Left kidney (tissue), 2 donors: Measurements from ENCODE around the gene USF1. TPM values are rescaled to one million over a fixed set of nuclear protein-coding genes. Genes with fewer than 3 reads are reported as not detected.
"Not testable (repeated sequence)": the region's sequence is repeated elsewhere in the genome, so short reads cannot be mapped to it uniquely, and the experiment has no call there.

ENCODE experiments used
- DNase-seq: peaks from one replicate; pipeline ENCODE4 v3.0.0-alpha.2; 2013
- polyA plus RNA-seq: library from polyadenylated mRNA; unstranded; fragments of 120-200 nt; gene quantifications from one replicate; pipeline ENCODE4 v1.2.1, GENCODE V29; 2013; ENCODE audit not compliant: insufficient read length

Gene USF1
- polyA plus RNA-seq, 1 donor = 67.9 TPM

DNA sequence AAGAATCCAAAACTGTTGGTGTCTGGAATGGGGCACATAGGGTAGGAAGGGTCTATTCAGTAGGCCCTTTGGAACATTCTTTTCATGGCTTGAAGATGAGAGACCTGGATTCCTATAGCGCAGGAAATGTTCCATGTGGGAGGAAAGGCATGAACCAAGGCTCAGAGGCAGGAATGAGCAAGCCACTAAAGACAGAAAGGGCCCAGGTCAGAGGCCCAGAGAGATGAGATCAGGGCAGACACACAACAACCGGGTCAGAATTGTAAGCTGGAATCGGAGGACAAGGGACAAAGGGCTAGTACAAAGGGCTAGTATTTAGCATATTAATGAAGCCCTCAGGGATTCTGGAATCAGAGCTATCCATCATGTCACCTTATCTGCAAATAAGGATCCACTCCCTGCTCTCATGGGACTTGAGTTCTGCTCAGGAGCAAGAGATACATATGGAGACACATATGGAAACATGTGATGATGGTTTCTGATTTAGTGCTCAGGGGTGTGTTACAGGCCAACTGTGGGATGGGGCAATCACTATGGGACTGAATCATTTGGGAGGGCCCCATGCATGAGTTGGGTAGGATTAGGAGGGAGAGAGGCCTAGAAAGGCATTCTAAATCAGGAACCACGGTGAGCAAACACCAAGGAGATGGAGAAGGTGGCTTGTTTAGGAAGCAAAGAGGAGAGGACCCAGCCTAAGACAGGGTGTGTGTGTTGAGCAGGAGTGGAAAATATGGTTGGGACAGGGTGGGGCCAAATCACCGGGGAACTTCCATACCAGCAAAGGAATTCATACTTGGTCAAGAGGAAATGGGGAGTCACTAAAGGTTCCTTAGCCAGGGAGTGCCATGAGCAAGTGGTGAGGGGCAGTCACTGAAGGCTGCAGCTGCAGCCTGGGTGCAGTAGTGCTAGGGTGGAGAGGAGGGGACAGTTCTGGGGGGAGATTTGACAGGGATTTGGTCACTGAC is 34.9 kb upstream of the USF1 start:
- no peak for DNase-seq

DNA sequence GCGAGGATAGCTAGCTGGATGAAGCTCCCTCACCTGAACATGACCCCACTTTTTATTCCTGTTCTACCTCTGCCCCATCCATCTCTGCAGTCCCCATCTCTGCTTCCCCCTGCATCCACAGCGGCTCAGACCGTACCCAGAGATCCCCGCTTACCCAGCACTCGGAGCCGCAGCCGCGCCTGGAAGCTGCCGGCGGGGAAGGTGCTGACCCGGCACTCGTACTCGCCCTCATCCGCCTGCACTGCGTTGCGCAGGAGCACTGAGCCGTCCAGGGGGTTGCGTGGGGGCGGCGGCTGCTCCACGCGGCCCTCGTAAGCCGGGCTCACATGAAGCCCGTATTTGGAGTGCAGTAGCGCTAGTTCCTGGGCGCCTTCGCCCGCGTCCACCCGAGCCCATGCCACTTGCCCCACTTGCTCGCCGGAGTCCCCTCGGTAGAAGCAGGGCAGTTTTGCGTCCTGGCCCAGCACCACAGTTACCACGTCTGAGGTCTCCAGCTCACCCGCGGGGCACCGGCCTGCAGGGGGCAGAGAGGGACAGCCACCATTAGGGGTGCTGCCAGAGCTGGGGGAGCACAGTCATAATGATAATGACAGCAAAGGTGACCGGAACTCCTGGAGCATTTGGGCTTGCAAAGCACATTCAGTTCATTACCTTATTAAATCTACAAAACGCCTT is 33.8 kb upstream of the USF1 start:
- no peak for DNase-seq

DNA sequence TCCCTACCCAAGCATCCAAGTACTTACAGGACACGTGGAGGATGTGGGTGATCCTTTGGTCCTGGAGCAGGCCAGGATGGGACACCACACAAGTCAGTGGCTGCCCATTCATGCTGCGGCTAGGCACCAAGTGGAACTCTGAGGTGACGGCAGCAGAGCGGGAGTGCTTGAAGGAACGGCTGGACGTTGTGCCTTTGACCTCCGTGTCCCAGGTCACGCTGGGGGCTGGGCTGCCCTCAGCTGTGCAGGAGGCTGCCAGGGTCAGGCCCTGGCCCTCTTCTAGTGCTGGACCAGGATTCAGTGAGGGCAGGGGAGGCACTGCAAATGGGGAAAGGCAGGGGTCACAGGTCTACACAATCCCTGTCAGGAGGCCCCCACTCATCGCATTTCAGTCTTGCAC is 31.6 kb upstream of the USF1 start:
- no peak for DNase-seq

DNA sequence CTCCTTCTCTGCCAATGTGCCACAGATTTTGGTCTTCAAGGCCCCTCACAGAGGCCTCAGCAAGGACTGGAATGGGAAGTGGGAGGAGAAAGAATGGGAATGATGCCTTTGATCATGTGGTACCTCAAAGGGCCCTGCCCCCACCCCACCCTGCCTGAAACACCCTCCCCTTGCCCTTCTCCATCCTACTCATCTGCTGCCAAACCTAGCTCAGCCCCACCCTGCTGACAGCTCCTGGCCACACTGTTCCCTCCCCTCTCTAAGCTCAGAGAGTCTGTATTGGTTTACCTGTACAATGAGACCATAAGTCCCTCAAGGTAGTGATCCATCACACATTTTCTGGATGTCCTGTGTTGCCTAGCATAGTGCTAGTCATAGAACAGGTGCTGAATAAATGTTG is 30.6 kb upstream of the USF1 start:
- no peak for DNase-seq

DNA sequence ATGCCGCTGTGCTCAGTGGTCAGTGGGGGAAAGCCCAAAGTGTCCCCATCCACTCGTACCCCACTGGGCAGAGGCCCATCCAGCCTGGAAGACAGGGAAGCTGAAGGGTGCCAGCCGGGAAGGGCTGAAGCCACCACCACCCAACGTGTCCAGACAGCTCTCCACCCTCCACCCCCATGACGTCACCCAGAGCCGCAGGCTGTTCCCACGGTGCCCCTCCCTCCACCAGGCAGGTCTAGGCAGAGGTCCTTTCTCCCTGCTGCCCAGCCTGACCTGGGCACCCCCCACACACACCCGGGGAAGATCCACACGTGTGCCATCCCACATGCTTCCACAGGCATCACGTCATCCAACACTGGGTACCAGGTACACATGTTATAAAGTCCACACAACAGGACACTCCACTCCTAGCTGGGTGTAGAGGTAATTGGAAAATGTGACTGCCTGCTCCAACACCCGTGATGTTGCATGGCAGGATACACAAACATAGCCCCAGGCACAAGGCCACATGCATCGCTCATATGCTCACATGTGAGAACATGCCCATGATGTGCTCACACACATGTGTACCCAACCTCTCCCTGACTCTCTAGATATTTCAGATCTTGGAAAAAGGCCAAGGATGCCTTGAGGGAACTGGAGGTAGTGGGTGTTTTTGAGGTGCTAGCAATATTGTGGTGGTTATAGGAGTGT is 29.0 kb upstream of the USF1 start:
- DNase-seq = no peak

DNA sequence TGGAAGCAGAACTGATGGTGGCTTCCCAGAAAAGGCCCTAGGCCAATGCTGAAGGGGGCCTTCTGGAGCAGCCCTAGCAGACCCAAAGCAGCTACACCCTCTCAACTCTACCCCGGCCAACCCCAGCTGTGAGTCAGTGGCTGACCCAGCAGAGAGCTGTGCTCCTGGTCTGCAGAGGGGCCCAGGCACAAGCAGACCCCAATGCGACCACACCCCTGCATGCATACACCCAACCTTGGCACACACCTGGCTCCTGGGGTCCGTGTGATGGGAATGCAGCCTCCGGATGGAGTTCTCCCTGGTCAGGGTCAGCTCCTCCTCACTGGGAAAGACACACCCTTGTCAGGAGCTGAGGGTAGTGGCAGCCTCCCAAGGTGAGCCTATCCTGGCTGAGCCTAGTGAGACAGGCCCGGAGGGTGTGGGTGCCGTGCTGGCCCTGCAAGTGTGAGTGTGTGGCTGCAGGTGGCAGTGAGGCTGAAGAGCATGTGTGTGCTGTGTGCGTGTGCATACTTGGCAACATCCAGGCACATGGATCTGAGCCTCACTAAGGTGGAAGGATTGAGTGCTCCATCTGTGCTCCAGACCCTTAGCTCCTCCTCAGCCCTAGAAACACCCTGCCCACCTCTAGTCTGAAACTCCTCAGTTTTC is 27.8 kb upstream of the USF1 start:
- no peak for DNase-seq

DNA sequence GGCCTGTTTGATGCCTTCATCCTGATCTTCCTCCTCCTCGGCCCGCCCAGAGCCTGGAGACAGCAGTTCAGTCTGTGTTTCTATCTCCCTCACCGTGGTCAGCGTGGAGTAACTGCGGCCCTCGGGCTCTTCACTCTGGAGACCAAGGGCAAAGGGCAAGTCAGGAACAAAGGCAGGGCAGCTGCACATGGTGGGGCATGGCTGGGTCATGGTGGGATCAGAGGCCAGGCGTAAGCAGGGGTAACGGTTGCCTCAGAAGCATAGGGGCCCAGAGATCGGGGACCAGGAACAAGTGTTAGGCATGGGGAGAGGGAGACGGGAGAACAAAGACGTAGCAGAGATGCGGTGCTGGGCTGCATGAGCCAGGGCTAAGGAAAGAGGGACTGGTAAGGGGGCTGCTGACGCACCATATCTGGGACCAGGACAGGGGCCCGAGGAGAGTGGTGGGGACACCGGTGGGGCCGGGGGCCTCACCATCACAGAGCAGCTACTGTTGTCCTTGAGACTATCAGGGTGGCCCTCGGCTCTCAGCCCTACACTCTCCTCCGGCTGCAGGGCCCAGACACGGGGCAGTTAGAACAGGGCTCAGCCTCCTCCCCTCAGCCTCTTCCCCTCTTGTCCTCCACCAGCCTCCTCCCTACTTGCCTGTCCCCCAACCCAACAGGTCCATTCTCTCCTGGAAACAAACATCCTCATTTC is 27.1 kb upstream of the USF1 start:
- DNase-seq = no peak

DNA sequence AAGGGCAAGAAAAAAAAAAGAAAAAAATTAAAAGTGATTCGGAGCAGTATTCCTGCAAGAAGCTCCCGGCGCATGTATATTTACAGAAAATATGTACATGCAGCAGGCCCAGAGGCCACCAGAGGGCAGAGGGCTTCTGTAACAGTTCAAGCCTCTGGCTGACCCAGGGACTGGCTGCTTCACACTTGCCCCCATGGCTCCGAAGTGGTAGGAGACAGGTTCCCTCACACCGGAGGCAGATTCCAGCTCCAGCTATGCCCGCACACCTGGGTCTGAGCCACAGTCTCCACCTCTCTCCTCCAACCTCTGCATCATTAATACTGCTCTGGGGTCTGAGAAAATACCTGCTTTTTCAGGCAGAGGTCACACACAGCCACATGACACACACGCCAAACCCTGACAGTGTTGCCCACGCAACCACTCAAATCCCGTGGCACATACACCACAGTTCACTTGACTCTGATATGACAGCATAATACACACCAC is 26.2 kb upstream of the USF1 start:
- DNase-seq = no peak

DNA sequence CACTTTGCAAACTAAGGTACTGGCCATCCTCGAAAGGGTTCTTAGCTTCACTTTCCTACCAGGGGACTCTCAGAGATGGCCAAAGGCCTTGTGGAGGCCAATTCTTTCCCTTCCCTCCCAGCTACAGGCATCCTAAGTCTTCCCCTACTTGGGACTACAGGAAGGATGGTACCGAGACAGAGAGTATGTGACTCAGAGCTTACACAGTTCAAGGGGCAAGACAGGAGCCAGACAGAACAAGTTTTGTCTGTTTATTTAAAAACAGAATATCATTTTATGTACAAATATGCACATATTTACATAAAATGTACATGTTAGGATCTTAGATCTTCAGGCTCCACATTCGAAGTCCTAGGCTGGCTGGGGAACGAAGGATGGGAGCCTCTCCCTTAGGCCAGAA is 25.0 kb upstream of the USF1 start:
- DNase-seq = no peak

DNA sequence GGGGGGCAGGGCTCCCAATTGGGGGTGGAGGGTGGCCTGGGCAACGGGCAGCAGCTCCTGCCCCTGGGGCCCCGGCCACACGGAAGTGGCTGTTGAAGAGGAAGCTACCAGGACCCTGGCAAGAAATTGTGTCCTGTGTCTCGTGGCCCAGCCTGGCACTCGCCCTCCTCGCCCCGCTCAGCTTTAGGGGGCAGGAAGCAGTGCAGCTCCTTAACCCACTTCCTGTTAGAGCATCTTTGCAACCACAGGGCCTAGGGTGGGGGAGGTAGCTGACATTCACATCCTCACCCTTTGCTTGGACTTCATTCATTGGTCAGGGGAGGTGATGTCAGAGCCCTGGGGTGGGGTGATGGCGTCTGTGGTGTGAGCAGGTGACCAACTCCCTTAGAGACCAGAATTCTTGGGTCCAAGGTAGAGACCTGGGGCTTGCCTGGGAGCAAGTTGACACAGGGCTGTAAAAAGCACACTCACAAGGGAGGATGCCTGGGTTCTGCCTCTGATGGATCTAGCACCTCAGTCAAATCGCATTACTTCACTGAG is 24.0 kb upstream of the USF1 start, which contains the start of gene ARHGAP30:
TSS of gene ARHGAP30 (minus strand) at position 161 of the 540 bp plus-strand sequence. CDS start 267 bp downstream, outside the sequence.
- DNase-seq = no peak

DNA sequence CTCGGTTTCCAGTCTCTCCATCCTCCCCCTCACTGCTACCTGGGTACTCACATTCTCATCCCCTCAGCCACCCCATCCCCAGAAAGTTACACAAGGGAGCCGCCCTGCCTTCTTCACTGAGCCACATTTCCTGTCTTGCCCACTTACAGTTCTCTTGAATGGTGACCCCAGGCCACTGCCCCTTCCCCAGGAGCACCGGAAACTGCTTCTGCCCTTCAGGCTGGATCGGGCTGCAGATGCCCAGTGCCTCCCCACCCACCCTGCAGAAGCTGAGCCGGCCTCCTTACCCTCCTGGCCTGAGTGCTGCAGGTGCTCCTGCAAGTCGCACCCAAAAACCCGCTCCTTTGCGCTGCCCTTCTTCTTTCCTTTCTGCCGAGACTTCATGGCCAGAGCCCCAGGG is 23.5 kb upstream of the USF1 start:
- no peak for DNase-seq

DNA sequence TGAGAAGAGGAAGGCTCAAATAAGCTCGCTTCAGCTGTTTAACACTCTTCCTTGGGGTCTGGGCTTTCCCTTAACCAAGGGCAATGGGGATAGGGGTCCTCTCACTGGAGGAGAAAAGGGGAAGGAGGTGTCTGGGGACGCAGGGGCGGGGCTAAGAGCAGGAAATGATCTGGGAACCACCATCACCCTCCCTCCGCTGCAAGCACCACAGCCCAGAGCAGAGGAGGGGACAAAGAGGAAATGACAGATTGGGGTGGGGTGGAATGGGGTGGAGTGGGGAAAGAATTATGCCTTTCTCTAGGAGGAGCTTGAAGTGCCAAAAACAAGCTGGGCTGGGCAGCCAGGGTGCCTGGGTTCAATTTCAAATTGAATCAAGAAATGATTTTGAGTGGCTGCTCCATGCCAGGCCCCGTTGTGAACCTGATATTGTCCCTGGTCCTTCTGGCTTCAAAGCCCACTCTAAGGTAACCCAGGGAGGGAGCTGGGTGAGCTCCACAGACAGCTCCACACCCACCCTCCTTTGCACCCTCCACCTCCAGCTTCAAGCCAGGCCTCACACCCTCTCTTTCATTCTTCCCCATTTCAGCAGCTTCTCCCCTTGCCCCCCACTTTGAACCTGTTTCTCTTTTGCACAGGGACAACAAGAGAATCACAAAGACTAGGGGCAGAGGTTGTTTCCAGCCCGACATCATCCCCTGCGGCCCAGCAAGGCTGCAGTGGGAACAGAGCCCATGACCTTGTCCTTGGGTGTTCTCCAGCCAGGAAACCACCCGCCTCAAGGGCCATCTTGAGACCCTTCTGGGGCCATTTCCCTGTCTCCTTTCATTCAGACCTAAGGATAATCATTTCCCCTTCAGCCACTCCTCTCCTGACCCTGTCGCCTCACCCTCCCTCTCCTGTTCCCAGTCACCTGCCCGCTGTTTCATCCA is 22.8 kb upstream of the USF1 start:
- no peak for DNase-seq

DNA sequence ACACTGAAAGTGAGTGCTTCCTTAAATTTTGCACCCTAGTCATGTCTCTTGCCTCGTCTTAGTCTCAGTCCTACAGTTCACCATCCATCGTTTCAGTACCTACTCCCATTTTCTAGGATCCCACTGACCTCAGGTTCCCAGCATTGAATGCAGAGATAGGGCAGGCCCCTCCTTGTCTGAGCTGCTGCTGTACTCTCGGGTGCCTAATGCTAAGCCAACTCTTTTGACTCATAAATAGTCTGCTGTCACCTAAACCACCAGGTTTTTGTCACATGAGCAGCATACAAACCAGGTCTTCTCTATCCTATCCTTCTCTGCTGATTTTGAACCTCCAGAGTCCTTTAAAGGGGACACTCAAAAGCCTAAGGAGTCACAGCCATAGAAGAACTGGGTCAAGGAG is 20.9 kb upstream of the USF1 start:
- no peak for DNase-seq

DNA sequence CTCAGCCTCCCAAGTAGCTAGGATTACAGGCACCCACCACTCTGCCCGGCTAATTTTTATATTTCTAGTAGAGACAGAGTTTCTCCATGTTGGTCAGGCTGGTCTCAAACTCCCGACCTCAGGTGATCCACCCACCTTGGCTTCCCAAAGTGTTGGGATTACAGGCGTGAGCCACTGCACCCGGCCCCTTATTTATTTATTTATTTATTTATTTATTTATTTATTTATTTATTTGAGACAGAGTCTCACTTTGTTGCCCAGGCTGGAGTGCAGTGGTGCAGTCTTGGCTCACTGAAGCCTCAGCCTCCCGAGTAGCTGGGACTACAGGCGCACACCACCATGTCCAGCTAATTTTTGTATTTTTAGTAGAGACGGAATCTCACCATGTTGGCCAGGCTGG is 19.9 kb upstream of the USF1 start:
- DNase-seq = not testable (repeated sequence)

DNA sequence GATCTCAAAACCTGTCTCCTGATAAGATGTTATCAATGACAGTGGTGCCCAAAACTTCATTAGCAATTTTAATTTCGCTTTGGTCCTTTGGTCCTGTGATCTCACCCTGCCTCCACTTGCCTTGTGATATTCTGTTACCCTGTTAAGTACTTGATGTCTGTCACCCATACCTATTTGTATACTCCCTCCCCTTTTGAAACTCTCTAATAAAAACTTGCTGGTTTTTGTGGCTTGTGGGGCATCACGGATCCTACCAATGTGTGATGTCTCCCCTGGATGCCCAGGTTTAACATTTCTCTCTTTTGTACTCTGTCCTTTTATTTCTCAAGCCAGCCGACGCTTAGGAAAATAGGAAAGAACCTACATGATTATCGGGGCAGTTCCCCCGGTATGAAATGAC is 18.2 kb upstream of the USF1 start:
- DNase-seq = not testable (repeated sequence)

DNA sequence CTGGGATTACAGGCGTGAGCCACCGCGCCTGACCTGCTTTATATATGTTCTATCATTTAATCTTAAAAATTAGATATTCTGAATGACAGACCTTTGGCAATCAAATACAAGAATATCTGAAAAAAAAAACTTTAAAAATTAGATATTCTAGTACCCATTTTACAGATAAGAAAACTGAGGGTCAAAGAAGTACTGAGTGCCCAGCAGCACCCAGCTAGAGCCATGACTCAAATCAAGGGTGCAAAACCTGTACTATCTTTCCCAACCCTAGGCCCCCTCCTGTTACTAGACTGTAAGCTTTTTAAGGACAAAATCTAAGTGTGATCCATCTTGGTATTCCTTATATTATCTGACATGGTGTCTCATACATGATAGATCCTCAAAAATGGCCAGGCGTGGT is 15.6 kb upstream of the USF1 start:
- DNase-seq = no peak

DNA sequence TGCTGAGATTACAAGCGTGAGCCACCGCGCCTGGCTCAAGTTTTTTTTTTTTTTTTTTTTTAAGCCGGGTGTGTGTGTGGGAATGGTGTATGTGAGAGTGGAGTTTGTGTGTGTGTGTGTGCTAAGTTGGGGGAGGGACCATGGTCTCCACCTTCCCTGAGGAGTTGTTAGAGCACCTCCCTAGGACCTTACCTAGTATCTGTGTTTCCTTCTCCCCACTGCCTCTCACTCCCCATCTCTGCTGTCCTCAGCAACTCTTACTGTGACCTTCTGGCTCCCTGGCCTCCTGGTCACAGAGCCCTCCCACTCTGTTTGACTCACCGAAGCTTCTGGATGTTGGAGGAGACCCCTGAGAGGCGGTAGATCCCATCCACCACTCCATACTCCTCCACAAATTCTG is 13.5 kb upstream of the USF1 start:
- no peak for DNase-seq

DNA sequence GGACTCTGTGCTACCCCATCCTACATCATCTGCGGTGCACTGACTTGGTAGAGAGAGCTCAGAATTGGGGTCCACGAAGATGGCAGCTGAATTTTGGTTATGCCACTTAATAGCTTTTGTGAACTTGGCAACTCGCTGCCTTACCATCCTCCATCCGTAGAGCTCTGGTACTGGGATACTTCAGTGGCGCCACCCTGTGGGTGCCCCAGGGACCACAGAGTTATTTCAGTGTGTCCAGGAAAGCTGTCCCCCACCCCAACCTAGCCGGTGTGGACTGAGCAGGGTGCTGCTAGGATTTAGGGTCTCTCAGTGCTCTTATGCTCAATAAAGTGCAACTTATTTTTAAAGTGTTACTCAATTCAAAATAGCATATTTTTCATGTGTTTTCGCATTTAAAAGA is 9.0 kb upstream of the USF1 start:
- DNase-seq = no peak

DNA sequence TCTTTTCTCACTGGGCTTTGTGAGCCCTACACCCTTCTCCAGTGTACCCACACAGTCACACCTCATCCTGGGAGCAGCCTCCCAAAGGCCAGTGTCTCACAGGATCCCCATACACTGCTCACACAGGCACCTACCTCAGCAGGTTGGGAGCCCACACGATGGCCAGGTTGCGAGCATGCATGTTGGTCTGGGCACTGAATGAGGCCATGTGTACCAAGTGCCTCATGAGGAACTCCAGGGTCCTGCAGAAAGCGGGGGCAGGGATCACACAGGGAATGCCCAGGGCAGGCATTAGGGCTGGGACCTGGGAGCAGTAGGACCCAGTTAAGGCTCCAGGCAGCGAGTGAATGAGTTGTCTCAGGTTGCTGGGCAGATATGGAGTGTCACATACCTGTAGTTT is 8.5 kb upstream of the USF1 start:
- no peak for DNase-seq

DNA sequence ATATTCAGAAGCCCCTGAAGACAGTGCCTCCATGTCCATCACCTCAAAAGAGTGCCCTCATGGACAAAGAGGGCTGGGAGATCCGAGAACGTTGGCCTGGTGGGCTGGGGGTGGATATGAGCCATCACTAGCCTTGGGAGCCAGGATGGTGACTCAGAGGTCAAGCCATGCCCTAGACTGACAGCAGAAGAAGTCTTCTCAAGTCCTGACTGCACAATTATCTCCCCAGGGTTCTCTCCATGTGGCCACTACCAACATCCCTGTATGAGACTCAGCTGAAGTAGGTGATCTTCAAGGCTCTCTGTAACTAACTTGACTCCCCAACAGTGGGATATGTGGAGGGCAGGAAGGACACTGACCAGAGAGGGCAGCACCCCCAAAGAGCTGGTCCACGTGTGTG is 7.1 kb upstream of the USF1 start:
- DNase-seq = no peak
